PC-3 (cell line): ENCODE data around the gene MLLT10. TPM values are rescaled to one million over a fixed set of nuclear protein-coding genes. Genes with fewer than 3 reads are reported as not detected.
A peak's percentile ranks its signal among the peaks of the same experiment; 100 is the strongest.

Experiments
- ATAC-seq: fragments of 200-7000 bp; cut with Tn5 transposase; 2 replicates; pipeline ENCODE4 v1.9.1; 2020; ENCODE audit warnings: mild to moderate bottlenecking, moderate library complexity
- BruUV-seq: library from RNA; stranded (reverse); fragments of 400-500 nt; replicated peaks from 2 replicates; lab custom pipeline; 2021; lab: Mats Ljungman, UMichigan
- CTCF ChIA-PET: fragments of 300-600 bp; sonication (Branson Sonifier 250); formaldehyde crosslinking; loops from one replicate; lab custom pipeline; 2022; ENCODE audit warnings: antibody characterized with exemption; lab: Charles Lee
- POLR2A ChIA-PET: fragments of 300-600 bp; sonication (Branson Sonifier 250); formaldehyde crosslinking; loops from one replicate; lab custom pipeline; 2022; ENCODE audit warnings: antibody characterized with exemption; ENCODE audit not compliant: unreplicated experiment; lab: Charles Lee
- DNase-seq: peaks from one replicate; pipeline ENCODE4 v3.0.0-alpha.2; 2015
- H2AFZ ChIP-seq: fragments of 300-600 bp; sonication (generic); 2 replicates; pipeline ENCODE4 v1.6.0; 2016; ENCODE audit warnings: antibody characterized with exemption, low read length
- H3F3A ChIP-seq: fragments of 300-600 bp; sonication (generic); one replicate; pipeline ENCODE4 v1.6.0; 2017; ENCODE audit warnings: antibody characterized with exemption, low read length, control low read depth, mild to moderate bottlenecking; ENCODE audit not compliant: unreplicated experiment
- H3K27ac ChIP-seq: fragments of 300-600 bp; sonication (generic); 2 replicates; pipeline ENCODE4 v1.5.1; 2016; ENCODE audit warnings: mild to moderate bottlenecking, low read length
- H3K27me3 ChIP-seq: fragments of 300-600 bp; sonication (generic); 2 replicates; pipeline ENCODE4 v1.6.1; 2016; ENCODE audit warnings: low read length, mixed read lengths
- H3K36me3 ChIP-seq: fragments of 300-600 bp; sonication (generic); 2 replicates; pipeline ENCODE4 v1.6.1; 2016; ENCODE audit warnings: low read depth, mixed run types, low read length, mixed read lengths
- H3K4me1 ChIP-seq: fragments of 300-600 bp; sonication (generic); 2 replicates; pipeline ENCODE4 v1.5.1; 2016; ENCODE audit warnings: low read length; ENCODE audit not compliant: insufficient read depth
- H3K4me2 ChIP-seq: fragments of 300-600 bp; sonication (generic); 2 replicates; pipeline ENCODE4 v1.6.0; 2016; ENCODE audit warnings: low read length
- H3K4me3 ChIP-seq: fragments of 300-600 bp; sonication (generic); 2 replicates; pipeline ENCODE4 v1.5.1; 2016; ENCODE audit warnings: mild to moderate bottlenecking, low read length, mixed read lengths
- H3K79me2 ChIP-seq: fragments of 300-600 bp; sonication (generic); 2 replicates; pipeline ENCODE4 v1.6.1; 2017; ENCODE audit warnings: low read length, mixed read lengths
- H3K9ac ChIP-seq: fragments of 300-600 bp; sonication (generic); 2 replicates; pipeline ENCODE4 v1.6.0; 2016; ENCODE audit warnings: mild to moderate bottlenecking, low read length
- H3K9me2 ChIP-seq: fragments of 300-600 bp; sonication (generic); replicated peaks from 2 replicates; pipeline ENCODE4 v1.6.1; 2016; ENCODE audit warnings: mixed run types, low read length, mixed read lengths
- H3K9me3 ChIP-seq: fragments of 300-600 bp; sonication (generic); 2 replicates; pipeline ENCODE4 v1.6.1; 2016; ENCODE audit warnings: low read length, mixed read lengths
- H4K20me1 ChIP-seq: fragments of 300-600 bp; sonication (generic); 2 replicates; pipeline ENCODE4 v1.6.1; 2016; ENCODE audit warnings: low read length, mixed read lengths
- CTCF ChIP-seq: fragments of 300-600 bp; sonication (generic); conservative IDR thresholded peaks from 2 replicates; pipeline ENCODE4 v1.5.1; 2017; ENCODE audit warnings: antibody characterized with exemption, low read depth, mild to moderate bottlenecking, low read length
- EZH2 ChIP-seq: fragments of 300-600 bp; sonication (generic); IDR thresholded peaks from one replicate; pipeline ENCODE4 v1.6.1; 2017; ENCODE audit warnings: antibody characterized with exemption, mild to moderate bottlenecking, low read length; ENCODE audit not compliant: unreplicated experiment
- EZH2phosphoT487 ChIP-seq: fragments of 300-600 bp; sonication (generic); IDR thresholded peaks from 2 replicates; pipeline ENCODE4 v1.6.1; 2018; ENCODE audit warnings: mild to moderate bottlenecking, antibody characterized with exemption, low read length, borderline replicate concordance
- intact Hi-C: fragments of 100-400 bp; cut with micrococcal nuclease; formaldehyde crosslinking; loops from 2 replicates; pipeline ENCODE4 v1.9.0; 2023
- total RNA-seq: library from RNA; depleted of rRNA; stranded (reverse); fragments of >200 nt; gene quantifications from 2 replicates; pipeline ENCODE4 v1.2.3, GENCODE V29; 2014

Gene MLLT10
- total RNA-seq, 1 experiment from 2014 or later = 32.5 TPM

GRCh38 chr10:21524131-21524525 lies 9.9 kb upstream of the MLLT10 start:
- Histone ChIP-seq H3K79me2 (no peaks in the 10 kb centered on the region), H3K36me3 (no peaks in the 10 kb centered on the region), H3K9me3 (no peaks in the 10 kb centered on the region), H3K4me1 (peaks cover 28% of the 10 kb centered on the region), H3K9me2 (no peaks in the 10 kb centered on the region), H3F3A (no peaks in the 10 kb centered on the region), H2AFZ (no peak overlapping the region), H4K20me1 (no peaks in the 10 kb centered on the region), H3K27me3 (no peaks in the 10 kb centered on the region), H3K27ac (no peak overlapping the region), H3K4me2 (no peak overlapping the region), H3K9ac (no peak overlapping the region), H3K4me3 (no peak overlapping the region)
- ChIA-PET POLR2A (no interaction called here), CTCF (no interaction called here)
- no TSS peak for BruUV-seq
- DNase-seq = no peak
- no peak for ATAC-seq
- TF ChIP-seq EZH2 (no peak), CTCF (no peak), EZH2phosphoT487 (no peak)
- intact Hi-C loops = loop anchor here (10.0 kb wide), 2 partner anchors 201 to 359 kb away; no protein-coding TSS in a partner anchor

DNA sequence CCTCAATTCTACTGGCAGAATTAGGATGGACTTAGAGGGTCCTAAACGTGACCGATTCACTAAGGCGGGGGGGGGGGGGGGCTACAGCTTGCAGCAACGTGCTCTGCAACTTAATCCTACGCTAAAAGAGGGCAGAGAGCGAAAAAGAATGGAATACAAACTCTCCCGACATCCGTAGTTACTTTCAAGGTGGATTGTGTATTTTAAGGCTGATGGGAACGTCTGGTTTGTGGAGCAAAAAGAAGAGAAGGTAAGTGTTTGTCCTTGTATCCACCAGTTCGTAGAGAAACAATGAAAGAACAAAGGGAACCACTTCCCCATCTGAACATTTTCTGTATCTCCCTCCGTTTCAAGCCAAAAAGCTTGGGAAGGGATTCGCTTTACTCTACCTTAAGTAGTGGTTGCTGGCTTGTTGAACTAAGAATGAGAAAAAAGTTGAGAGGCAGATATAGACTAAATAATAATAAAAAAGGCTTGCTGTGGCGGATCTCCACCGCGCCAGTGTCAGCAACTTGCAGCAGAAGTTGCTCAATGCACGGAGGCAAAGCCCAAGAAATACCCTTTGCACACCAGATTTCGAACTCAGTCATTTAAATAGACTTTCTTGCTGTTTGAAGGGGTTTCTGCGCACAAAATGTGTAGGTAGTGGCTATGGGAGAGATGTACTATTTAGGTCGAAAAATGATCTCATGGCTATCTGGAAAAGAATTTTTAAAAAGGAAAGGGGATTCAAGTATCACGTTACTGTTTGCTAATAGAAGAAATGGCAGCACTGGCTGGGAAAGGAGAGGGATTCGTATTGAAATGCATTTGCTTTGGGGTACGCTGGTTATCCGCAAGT lies 9.3 kb upstream of the MLLT10 start:
- H2AFZ ChIP-seq = peak overlapping the region; percentile 99
- no peak for DNase-seq
- H3K36me3 ChIP-seq = no peaks in the 10 kb centered on the region
- TF ChIP-seq CTCF (no peak), EZH2 (no peak), EZH2phosphoT487 (no peak)
- ChIA-PET POLR2A (interaction anchor here (0.7 to 1.0 kb wide), 2 partner anchors 28 to 232 kb away, joined by 3 to 4 read pairs; no protein-coding TSS in a partner anchor), CTCF (interaction anchor here (1.1 kb wide), 1 partner anchor 28 kb away, joined by 3 read pairs; no protein-coding TSS in a partner anchor)
- 0 out of 2 replicates have a peak overlapping the region, but pooled peaks have one; percentile 81 for H3K27ac ChIP-seq
- TSS peak; percentile 25 for BruUV-seq
- peak overlapping the region; percentile 81 for H3K4me3 ChIP-seq
- H3K9me3 ChIP-seq = no peaks in the 10 kb centered on the region
- ATAC-seq = no peak
- intact Hi-C loops = loop anchor here (10.0 kb wide), 2 partner anchors 200 to 360 kb away; no protein-coding TSS in a partner anchor
- H4K20me1 ChIP-seq = no peaks in the 10 kb centered on the region
- no peaks in the 10 kb centered on the region for H3K27me3 ChIP-seq
- no peaks in the 10 kb centered on the region for H3F3A ChIP-seq
- peak overlapping the region; percentile 89; the same call in 1 of the 2 replicates for H3K9ac ChIP-seq
- H3K9me2 ChIP-seq = no peaks in the 10 kb centered on the region
- H3K4me2 ChIP-seq = peak overlapping the region; percentile 99
- H3K4me1 ChIP-seq = peaks cover 22% of the 10 kb centered on the region
- no peaks in the 10 kb centered on the region for H3K79me2 ChIP-seq
